Kidney (tissue), 22 donors: ENCODE data around the gene RNF135. TPM values are rescaled to one million over a fixed set of nuclear protein-coding genes. Genes with fewer than 3 reads are reported as not detected.

Experiments used
- DNase-seq, 5 donors: peaks; one replicate each; pipeline ENCODE4 v3.0.0-alpha.2; 2013 to 2020
- FAIRE-seq: peaks from 2 replicates; lab custom pipeline; 2012; peaks lifted over from hg19 to GRCh38; lab: Jason Lieb, UNC
- H3K27ac ChIP-seq, 2 donors: one replicate each; pipeline ENCODE4 v1.7.0; 2013; ENCODE audit warnings: low read depth in 2 of 2, low read length in 2 of 2, inconsistent platforms in 1 of 2
- H3K27me3 ChIP-seq: one replicate; pipeline ENCODE4 v1.7.1; 2013; ENCODE audit warnings: low read length, inconsistent platforms; ENCODE audit not compliant: control insufficient read depth, insufficient read depth
- H3K36me3 ChIP-seq, 3 donors: one replicate each; pipeline versions ENCODE4 v1.7.0 to v1.7.1; 2013; ENCODE audit warnings: low read length in 3 of 3, control low read depth in 1 of 3, inconsistent platforms in 1 of 3; ENCODE audit not compliant: insufficient read depth in 3 of 3, control insufficient read depth in 2 of 3
- H3K4me1 ChIP-seq, 3 donors: one replicate each; pipeline versions ENCODE4 v1.7.0 to v1.7.1; 2013; ENCODE audit warnings: low read length in 3 of 3, inconsistent platforms in 1 of 3, low read depth in 1 of 3; ENCODE audit not compliant: control insufficient read depth in 2 of 3, insufficient read depth in 2 of 3
- H3K4me3 ChIP-seq, 3 donors: one replicate each; pipeline versions ENCODE4 v1.7.0 to v1.8.1; 2013; ENCODE audit warnings: low read length in 3 of 3, control low read depth in 1 of 3, inconsistent platforms in 1 of 3
- H3K9ac ChIP-seq, 3 donors: one replicate each; pipeline versions ENCODE4 v1.7.0 to v1.7.1; 2013; ENCODE audit warnings: low read length in 3 of 3, control low read depth in 1 of 3, inconsistent platforms in 1 of 3
- H3K9me3 ChIP-seq, 3 donors: one replicate each; pipeline versions ENCODE4 v1.7.0 to v1.7.1; 2013; ENCODE audit warnings: low read length in 3 of 3, control low read depth in 1 of 3, inconsistent platforms in 1 of 3; ENCODE audit not compliant: control insufficient read depth in 2 of 3, insufficient read depth in 1 of 3
- intact Hi-C: fragments of 100-400 bp; cut with DNase I; formaldehyde crosslinking; loops from one replicate; pipeline ENCODE4 v1.11.1; 2022
- long read RNA-seq, 10 donors: library from polyadenylated mRNA in 1 of 10; unstranded in 1 of 10; transcript quantifications; one replicate each; pipeline ENCODE4 v2.0.0 and lab custom pipeline, GENCODE V29; 2021 to 2026
- polyA plus RNA-seq: library from polyadenylated mRNA; stranded (reverse); fragments of 350-450 nt; fragmentation: Illumina TruSeq; extraction: RNeasy Lipid Tissue Mini Kit (QIAGEN cat#74804); gene quantifications from one replicate; pipeline ENCODE4 v1.2.3, GENCODE V29; 2014; ENCODE audit warnings: low read depth, low replicate concordance; ENCODE audit not compliant: insufficient read depth
- total RNA-seq: library from RNA; stranded (reverse); fragmentation: NEBNext Ultra II Directional; extraction: Animal tissue kit (Norgen Biotek cat#: 25700); gene quantifications from one replicate; pipeline ENCODE4 v1.2.1, GENCODE V29; 2021
- TF ChIP-seq, protein P1 (sequence below): IDR thresholded peaks from 3 replicates; pipeline ENCODE4 v1.5.1; 2012; ENCODE audit warnings: mild to moderate bottlenecking, moderate library complexity, borderline replicate concordance; ENCODE audit not compliant: insufficient read depth; ENCODE audit errors: extremely low read depth
- donor health status: control.
- donor health status: control.
- donor health status: control.
- donor health status: control.
- donor health status: control.
- donor health status: DM: yes; HTN: yes; CAD: no.
- donor health status: Normal renal cell carcinoma (clear cell type).

Gene RNF135, protein sequence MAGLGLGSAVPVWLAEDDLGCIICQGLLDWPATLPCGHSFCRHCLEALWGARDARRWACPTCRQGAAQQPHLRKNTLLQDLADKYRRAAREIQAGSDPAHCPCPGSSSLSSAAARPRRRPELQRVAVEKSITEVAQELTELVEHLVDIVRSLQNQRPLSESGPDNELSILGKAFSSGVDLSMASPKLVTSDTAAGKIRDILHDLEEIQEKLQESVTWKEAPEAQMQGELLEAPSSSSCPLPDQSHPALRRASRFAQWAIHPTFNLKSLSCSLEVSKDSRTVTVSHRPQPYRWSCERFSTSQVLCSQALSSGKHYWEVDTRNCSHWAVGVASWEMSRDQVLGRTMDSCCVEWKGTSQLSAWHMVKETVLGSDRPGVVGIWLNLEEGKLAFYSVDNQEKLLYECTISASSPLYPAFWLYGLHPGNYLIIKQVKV
- 27.8 TPM for total RNA-seq
- polyA plus RNA-seq: 29.8 TPM
- long read RNA-seq, donor 1, partial matches to known transcripts: 0 of 3 reads
- long read RNA-seq, donor 1, other reads (novel, unspliced or antisense): 0 of 3 reads
- long read RNA-seq, donor 2, transcript RNF135-202 (5 exons, 2,892 nt): major isoform, 5 of 8 reads
- long read RNA-seq, donor 2, partial matches to known transcripts: 0 of 8 reads
- long read RNA-seq, donor 2, other reads (novel, unspliced or antisense): 0 of 8 reads
- long read RNA-seq, donor 3, partial matches to known transcripts: 0 of 9 reads
- long read RNA-seq, donor 3, other reads (novel, unspliced or antisense): 0 of 9 reads
- long read RNA-seq, donor 4, partial matches to known transcripts: 0 of 3 reads
- long read RNA-seq, donor 4, other reads (novel, unspliced or antisense): 0 of 3 reads
- long read RNA-seq, donor 5: 0 reads
- long read RNA-seq, donor 6: 0 reads
- long read RNA-seq, donor 7, transcript RNF135-202 (5 exons, 2,892 nt): major isoform, 18 of 34 reads
- long read RNA-seq, donor 7, transcript RNF135-201 (4 exons, 1,905 nt): minor isoform, 5 of 34 reads
- long read RNA-seq, donor 7, partial matches to known transcripts: 1 of 34 reads
- long read RNA-seq, donor 7, other reads (novel, unspliced or antisense): 8 of 34 reads
- long read RNA-seq, donor 8, transcript RNF135-202 (5 exons, 2,892 nt): major isoform, 7 of 8 reads
- long read RNA-seq, donor 8, partial matches to known transcripts: 0 of 8 reads
- long read RNA-seq, donor 8, other reads (novel, unspliced or antisense): 0 of 8 reads
- long read RNA-seq, donor 9, partial matches to known transcripts: 0 of 4 reads
- long read RNA-seq, donor 9, other reads (novel, unspliced or antisense): 0 of 4 reads
- long read RNA-seq, donor 10, partial matches to known transcripts: 10 of 13 reads
- long read RNA-seq, donor 10, other reads (novel, unspliced or antisense): 0 of 13 reads

DNA sequence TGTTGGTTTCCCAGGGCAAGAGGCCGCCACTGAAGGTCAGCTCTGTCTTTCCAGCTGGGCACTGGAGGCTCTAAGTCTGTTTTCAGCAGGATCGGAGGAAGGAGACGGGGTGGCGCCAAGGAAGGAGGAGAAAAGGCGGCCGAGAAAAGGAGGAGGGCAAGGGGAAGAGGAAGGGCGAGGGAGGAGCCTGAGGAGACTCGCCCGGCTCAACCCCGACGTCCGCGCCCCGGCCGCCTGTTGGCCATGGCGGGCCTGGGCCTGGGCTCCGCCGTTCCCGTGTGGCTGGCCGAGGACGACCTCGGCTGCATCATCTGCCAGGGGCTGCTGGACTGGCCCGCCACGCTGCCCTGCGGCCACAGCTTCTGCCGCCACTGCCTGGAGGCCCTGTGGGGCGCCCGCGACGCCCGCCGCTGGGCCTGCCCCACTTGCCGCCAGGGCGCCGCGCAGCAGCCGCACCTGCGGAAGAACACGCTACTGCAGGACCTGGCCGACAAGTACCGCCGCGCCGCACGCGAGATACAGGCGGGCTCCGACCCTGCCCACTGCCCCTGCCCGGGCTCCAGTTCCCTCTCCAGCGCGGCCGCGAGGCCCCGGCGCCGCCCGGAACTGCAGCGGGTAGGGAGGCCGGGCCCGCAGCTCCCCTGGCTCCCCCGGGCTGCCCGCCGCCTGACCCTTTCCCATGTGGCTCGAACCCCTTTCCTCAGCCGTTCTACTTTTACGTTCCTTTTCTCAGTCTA, at the start of gene RNF135:
Gene RNF135, plus strand, starts transcription at position 209 of the 737 bp plus-strand sequence. Its CDS starts 35 bp downstream, at position 244.
- Histone ChIP-seq H3K4me3 (peak within 1 kb of the TSS; percentile 79 to 90 (median 82)), H3K4me1 (peaks cover 0 to 6% (median 2%) of the 10 kb centered on the region in 3 donors), H3K36me3 (peaks cover 0 to 3% (median 0%) of the 10 kb centered on the region in 3 donors), H3K9me3 (no peaks in the 10 kb centered on the region), H3K27ac (peak within 1 kb of the TSS; percentile 97 to 98), H3K9ac (peak within 1 kb of the TSS; percentile 70 to 95 (median 79)), H3K27me3 (no peaks in the 10 kb centered on the region)
- DNase-seq (peak; percentile 83 to 94 (median 90)), FAIRE-seq (no peak)
- intact Hi-C loops: no loop called here
- TF ChIP-seq, protein P1, sequence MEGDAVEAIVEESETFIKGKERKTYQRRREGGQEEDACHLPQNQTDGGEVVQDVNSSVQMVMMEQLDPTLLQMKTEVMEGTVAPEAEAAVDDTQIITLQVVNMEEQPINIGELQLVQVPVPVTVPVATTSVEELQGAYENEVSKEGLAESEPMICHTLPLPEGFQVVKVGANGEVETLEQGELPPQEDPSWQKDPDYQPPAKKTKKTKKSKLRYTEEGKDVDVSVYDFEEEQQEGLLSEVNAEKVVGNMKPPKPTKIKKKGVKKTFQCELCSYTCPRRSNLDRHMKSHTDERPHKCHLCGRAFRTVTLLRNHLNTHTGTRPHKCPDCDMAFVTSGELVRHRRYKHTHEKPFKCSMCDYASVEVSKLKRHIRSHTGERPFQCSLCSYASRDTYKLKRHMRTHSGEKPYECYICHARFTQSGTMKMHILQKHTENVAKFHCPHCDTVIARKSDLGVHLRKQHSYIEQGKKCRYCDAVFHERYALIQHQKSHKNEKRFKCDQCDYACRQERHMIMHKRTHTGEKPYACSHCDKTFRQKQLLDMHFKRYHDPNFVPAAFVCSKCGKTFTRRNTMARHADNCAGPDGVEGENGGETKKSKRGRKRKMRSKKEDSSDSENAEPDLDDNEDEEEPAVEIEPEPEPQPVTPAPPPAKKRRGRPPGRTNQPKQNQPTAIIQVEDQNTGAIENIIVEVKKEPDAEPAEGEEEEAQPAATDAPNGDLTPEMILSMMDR: no peak

DNA sequence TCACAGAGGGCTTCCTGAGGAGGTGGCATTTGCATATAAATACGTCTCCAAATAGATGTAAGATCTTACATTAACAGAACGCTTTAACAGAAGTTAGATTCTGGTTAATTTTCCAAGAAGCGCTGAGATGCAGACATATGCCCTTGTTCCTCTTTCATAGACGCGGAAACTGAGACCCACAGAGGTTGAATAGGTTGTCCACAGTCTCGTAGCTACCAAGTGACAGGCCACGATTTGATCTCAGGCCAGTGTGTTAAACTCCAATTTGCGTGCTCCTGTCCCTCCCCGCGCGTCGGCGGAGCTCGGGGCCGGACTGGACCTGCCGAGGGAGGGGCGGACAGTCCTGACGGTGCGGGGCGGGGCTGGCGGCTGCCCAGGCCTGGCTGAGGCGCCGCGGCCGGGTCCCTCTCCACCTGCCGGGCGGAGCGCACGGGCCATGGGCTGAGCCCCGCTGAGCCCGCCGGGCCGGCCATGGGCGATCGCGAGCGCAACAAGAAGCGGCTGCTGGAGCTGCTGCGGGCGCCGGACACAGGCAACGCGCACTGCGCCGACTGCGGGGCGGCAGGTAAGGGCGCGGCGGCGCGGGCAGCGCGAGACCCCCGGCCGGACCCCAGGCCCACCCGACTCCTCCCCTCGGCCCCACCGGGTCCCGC, 49.2 kb upstream of the RNF135 start, which contains the start of gene ADAP2:
Gene ADAP2, plus strand, starts transcription at position 402 of the 653 bp plus-strand sequence. Its CDS starts 70 bp downstream, at position 472.
- Histone ChIP-seq H3K4me1 (no peaks in the 10 kb centered on the region), H3K36me3 (no peaks in the 10 kb centered on the region), H3K9me3 (no peaks in the 10 kb centered on the region), H3K27ac (no peak within 1 kb of the TSS), H3K9ac (no peak within 1 kb of the TSS), H3K4me3 (peak within 1 kb of the TSS; percentile 50 to 60 (median 50)), H3K27me3 (peaks cover 8% of the 10 kb centered on the region)
- TF ChIP-seq, protein P1: no peak
- intact Hi-C loops: no loop called here
- FAIRE-seq (no peak), DNase-seq (peak; percentile 7 to 80 (median 42))
